B cell (primary cell): ENCODE measurements around the gene UNC93B1. TPM values are rescaled to one million over a fixed set of nuclear protein-coding genes. Genes with fewer than 3 reads are reported as not detected.

Experiments
- ATAC-seq: fragments of 200-7000 bp; cut with Tn5 transposase; one replicate; pipeline ENCODE4 v1.10.0; 2021; ENCODE audit warnings: low read depth, mild to moderate bottlenecking, moderate number of reproducible peaks, moderate library complexity
- CTCF ChIA-PET: fragments of 350-600 bp; sonication (Branson Sonifier 250); formaldehyde crosslinking; loops from one replicate; lab custom pipeline; 2021; ENCODE audit warnings: antibody characterized with exemption, inconsistent platforms; lab: Charles Lee
- POLR2A ChIA-PET: fragments of 350-600 bp; sonication (Branson Sonifier 250); formaldehyde crosslinking; loops from one replicate; lab custom pipeline; 2021; ENCODE audit warnings: antibody characterized with exemption; lab: Charles Lee
- DNase-seq: peaks from one replicate; pipeline ENCODE4 v3.0.0; 2013
- H2AFZ ChIP-seq: 2 replicates; pipeline ENCODE4 v1.6.1; 2012; ENCODE audit warnings: mild to moderate bottlenecking, low read depth, low read length; ENCODE audit not compliant: insufficient read depth, poor library complexity, severe bottlenecking
- H3K27ac ChIP-seq, 2 donors: 1 replicate in 1 of 2; 2 replicates in 1 of 2; pipeline ENCODE4 v1.5.1; 2012 to 2013; ENCODE audit warnings: low read length in 2 of 2, mild to moderate bottlenecking in 2 of 2, moderate library complexity in 1 of 2
- H3K27me3 ChIP-seq, 4 experiments: fragments of 200-600 bp in 1 of 4; sonication (generic) in 1 of 4; replicated peaks in 1 of 4; 1 replicate in 2 of 4; 2 replicates in 2 of 4; pipeline versions ENCODE4 v1.6.1 to v1.7.0; 2013 to 2016; ENCODE audit warnings: low read length in 3 of 4, mild to moderate bottlenecking in 2 of 4, mixed read lengths in 1 of 4, moderate library complexity in 1 of 4; ENCODE audit not compliant: insufficient read depth in 4 of 4, control insufficient read depth in 3 of 4; ENCODE audit errors: control extremely low read depth in 1 of 4
- H3K36me3 ChIP-seq, 2 experiments: replicated peaks in 1 of 2; 1 replicate in 1 of 2; 2 replicates in 1 of 2; pipeline versions ENCODE4 v1.6.1 to v1.7.1; 2013; ENCODE audit warnings: low read length in 1 of 2; ENCODE audit not compliant: insufficient read depth in 2 of 2, control insufficient read depth in 1 of 2; ENCODE audit errors: control extremely low read depth in 1 of 2, extremely low read depth in 1 of 2
- H3K4me1 ChIP-seq, 2 donors: fragments of 200-600 bp in 1 of 2; sonication (generic) in 1 of 2; 1 replicate in 1 of 2; 2 replicates in 1 of 2; pipeline versions ENCODE4 v1.5.1 to v1.6.1; 2013 to 2017; ENCODE audit warnings: low read length in 2 of 2; ENCODE audit not compliant: control insufficient read depth in 2 of 2, insufficient read depth in 2 of 2
- H3K4me2 ChIP-seq: replicated peaks from 2 replicates; pipeline ENCODE3; 2012; ENCODE audit warnings: mild to moderate bottlenecking, low read depth, low read length; ENCODE audit not compliant: poor library complexity, severe bottlenecking
- H3K4me3 ChIP-seq, 5 experiments: fragments of 200-600 bp in 1 of 5; sonication (generic) in 1 of 5; 1 replicate in 3 of 5; 2 replicates in 2 of 5; pipeline versions ENCODE4 v1.5.1 to v1.7.0; 2011 to 2016; ENCODE audit warnings: low read length in 4 of 5, mild to moderate bottlenecking in 4 of 5, low read depth in 2 of 5, control low read depth in 1 of 5, moderate library complexity in 1 of 5; ENCODE audit not compliant: insufficient read depth in 1 of 5; ENCODE audit errors: control extremely low read depth in 1 of 5, extremely low read depth in 1 of 5
- H3K79me2 ChIP-seq: fragments of 200-600 bp; sonication (generic); one replicate; pipeline ENCODE4 v1.6.0; 2016; ENCODE audit warnings: low read length; ENCODE audit not compliant: control insufficient read depth, insufficient read depth
- H3K9ac ChIP-seq: fragments of 200-600 bp; sonication (generic); 2 replicates; pipeline ENCODE4 v1.6.1; 2017; ENCODE audit warnings: mild to moderate bottlenecking, low read length, moderate library complexity
- H3K9me3 ChIP-seq, 3 donors: one replicate each; pipeline versions ENCODE4 v1.6.1 to v1.7.1; 2013; ENCODE audit warnings: low read length in 2 of 3; ENCODE audit not compliant: control insufficient read depth in 2 of 3, insufficient read depth in 1 of 3; ENCODE audit errors: control extremely low read depth in 1 of 3
- H4K20me1 ChIP-seq: 2 replicates; pipeline ENCODE4 v1.6.0; 2012; ENCODE audit warnings: mild to moderate bottlenecking, low read length; ENCODE audit not compliant: insufficient read depth, control insufficient read depth, poor library complexity, severe bottlenecking
- H3K27ac Mint-ChIP-seq: one replicate; pipeline ENCODE4 v1.8.0; 2021; ENCODE audit warnings: mixed read lengths
- H3K27me3 Mint-ChIP-seq: one replicate; pipeline ENCODE4 v1.8.0; 2021; ENCODE audit warnings: mixed read lengths
- H3K4me1 Mint-ChIP-seq: one replicate; pipeline ENCODE4 v1.8.0; 2021; ENCODE audit warnings: mixed read lengths
- H3K4me3 Mint-ChIP-seq: one replicate; pipeline ENCODE4 v1.8.0; 2021; ENCODE audit warnings: mixed read lengths
- H3K9me3 Mint-ChIP-seq: one replicate; pipeline ENCODE4 v1.8.0; 2022; ENCODE audit warnings: mixed read lengths; ENCODE audit not compliant: insufficient read depth
- EZH2 ChIP-seq: IDR thresholded peaks from 2 replicates; pipeline ENCODE4 v1.6.1; 2012; ENCODE audit warnings: borderline replicate concordance, low read depth, mild to moderate bottlenecking, moderate library complexity, low read length; ENCODE audit not compliant: insufficient read depth, poor library complexity, severe bottlenecking
- WGBS: methylation state at CpG from one replicate; pipeline ENCODE4 v1.1.5; 2013; ENCODE audit warnings: missing lambda C conversion rate; ENCODE audit not compliant: insufficient coverage; 5-methylcytosine and 5-hydroxymethylcytosine counted together
- intact Hi-C: fragments of 100-400 bp; cut with micrococcal nuclease; formaldehyde crosslinking; loops from one replicate; pipeline ENCODE4 v1.10.0; 2022
- polyA plus RNA-seq: library from polyadenylated mRNA; depleted of rRNA; stranded (reverse); fragments of >200 nt; gene quantifications from 2 replicates; pipeline ENCODE4 v1.2.3, GENCODE V29; 2012
- total RNA-seq, 2 donors: library from RNA; stranded (reverse); fragments of 120-200 nt in 1 of 2; gene quantifications; 1 replicate in 1 of 2; 2 replicates in 1 of 2; pipeline versions ENCODE4 v1.2.3 to v1.2.4, GENCODE V29; 2013 to 2022
- TF ChIP-seq, protein P1 (sequence below): fragments of 200-600 bp; IDR thresholded peaks from one replicate; pipeline ENCODE4 v1.8.0; 2022; ENCODE audit warnings: antibody characterized with exemption, mild to moderate bottlenecking

Gene UNC93B1
- total and polyA plus RNA-seq, 2 donors (not counting 1 experiment from before 2014, with no cell fraction given) = 114 to 308 TPM

DNA sequence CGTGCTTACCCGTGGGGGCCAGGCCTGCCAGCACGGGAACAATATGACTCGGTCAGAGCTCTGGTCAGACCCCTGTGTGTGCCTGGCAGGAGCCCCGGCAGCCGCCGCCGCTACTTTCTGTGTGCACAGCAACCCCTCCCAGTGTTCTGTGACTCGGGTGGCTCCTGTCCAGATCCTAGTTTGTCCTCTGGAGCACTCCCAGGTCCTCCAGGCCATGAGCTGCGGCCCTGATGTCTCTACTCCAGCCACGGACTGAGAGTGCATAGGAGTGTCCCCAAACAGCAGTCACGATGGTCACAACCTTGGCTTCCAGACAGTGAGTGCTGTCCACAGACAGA, 29.8 kb upstream of the UNC93B1 start:
- peaks cover 18 to 41% of the 10 kb centered on the region in 2 donors for H3K4me1 ChIP-seq
- H3K4me1 Mint-ChIP-seq = peaks cover 31% of the 10 kb centered on the region
- POLR2A ChIA-PET = no interaction called here

DNA sequence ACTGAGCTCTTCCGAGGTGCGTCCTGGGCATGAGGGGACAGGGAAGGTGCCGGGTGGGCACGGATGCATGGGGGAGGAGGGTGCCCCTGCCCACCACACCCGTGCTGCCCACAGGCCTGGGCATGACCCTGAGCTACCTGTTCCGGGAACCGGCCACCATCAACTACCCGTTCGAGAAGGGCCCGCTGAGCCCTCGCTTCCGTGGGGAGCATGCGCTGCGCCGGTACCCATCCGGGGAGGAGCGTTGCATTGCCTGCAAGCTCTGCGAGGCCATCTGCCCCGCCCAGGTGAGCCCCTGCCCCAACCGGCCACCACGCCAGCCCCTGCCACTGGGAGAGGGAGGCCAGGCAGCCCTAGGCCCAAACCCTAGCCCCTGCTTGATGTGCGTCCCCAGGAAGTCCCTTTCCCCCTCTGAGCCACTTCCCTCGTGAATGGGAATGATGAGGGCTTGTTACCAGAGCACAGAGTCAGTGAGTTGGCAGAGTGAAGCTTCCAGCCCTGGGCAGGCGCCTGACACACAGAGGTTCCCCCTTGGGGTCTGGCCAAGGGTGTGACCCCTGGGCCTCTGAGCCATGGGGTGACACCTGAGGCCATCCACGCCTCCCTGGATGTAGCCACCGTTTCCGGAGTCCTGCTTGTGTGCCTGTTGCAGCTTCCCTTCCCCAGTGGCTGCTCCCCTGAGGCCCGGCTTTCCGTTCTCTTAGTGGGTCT, 29.3 kb upstream of the UNC93B1 start:
- H3K27ac Mint-ChIP-seq = no peak overlapping the region
- WGBS = 97% methylated on average over 28 of the region's 29 CpGs
- H3K9me3 ChIP-seq = no peaks in the 10 kb centered on the region
- no peak overlapping the region for H3K4me3 ChIP-seq
- TF ChIP-seq, protein P1, sequence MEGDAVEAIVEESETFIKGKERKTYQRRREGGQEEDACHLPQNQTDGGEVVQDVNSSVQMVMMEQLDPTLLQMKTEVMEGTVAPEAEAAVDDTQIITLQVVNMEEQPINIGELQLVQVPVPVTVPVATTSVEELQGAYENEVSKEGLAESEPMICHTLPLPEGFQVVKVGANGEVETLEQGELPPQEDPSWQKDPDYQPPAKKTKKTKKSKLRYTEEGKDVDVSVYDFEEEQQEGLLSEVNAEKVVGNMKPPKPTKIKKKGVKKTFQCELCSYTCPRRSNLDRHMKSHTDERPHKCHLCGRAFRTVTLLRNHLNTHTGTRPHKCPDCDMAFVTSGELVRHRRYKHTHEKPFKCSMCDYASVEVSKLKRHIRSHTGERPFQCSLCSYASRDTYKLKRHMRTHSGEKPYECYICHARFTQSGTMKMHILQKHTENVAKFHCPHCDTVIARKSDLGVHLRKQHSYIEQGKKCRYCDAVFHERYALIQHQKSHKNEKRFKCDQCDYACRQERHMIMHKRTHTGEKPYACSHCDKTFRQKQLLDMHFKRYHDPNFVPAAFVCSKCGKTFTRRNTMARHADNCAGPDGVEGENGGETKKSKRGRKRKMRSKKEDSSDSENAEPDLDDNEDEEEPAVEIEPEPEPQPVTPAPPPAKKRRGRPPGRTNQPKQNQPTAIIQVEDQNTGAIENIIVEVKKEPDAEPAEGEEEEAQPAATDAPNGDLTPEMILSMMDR = no peak
- TF ChIP-seq EZH2 = no peak
- H3K27ac ChIP-seq = no peak overlapping the region
- no peak overlapping the region for H2AFZ ChIP-seq
- peaks cover 0 to 17% of the 10 kb centered on the region in 2 experiments for H3K36me3 ChIP-seq
- intact Hi-C loops = loop anchor here (5.0 to 10.0 kb wide), 3 partner anchors 182 to 432 kb away; partner anchors contain the start of genes C11orf24, KMT5B and PPP6R3
- ChIA-PET POLR2A (no interaction called here), CTCF (no interaction called here)
- H3K4me1 Mint-ChIP-seq = peaks cover 31% of the 10 kb centered on the region
- no peaks in the 10 kb centered on the region for H3K27me3 ChIP-seq
- no peak overlapping the region for H3K9ac ChIP-seq
- DNase-seq = no peak
- no peak for ATAC-seq
- H3K27me3 Mint-ChIP-seq = no peaks in the 10 kb centered on the region
- no peaks in the 10 kb centered on the region for H3K9me3 Mint-ChIP-seq
- H3K4me1 ChIP-seq = peaks cover 18 to 36% of the 10 kb centered on the region in 2 donors
- peaks cover 12% of the 10 kb centered on the region for H4K20me1 ChIP-seq
- H3K4me2 ChIP-seq = no peak overlapping the region
- H3K79me2 ChIP-seq = peaks cover 21% of the 10 kb centered on the region
- no peak overlapping the region for H3K4me3 Mint-ChIP-seq

More for the DNA sequence above, 29.8 kb upstream of the UNC93B1 start:
- Mint-ChIP-seq H3K9me3 (no peaks in the 10 kb centered on the region), H3K4me3 (peak overlapping the region; percentile 19), H3K27ac (no peak overlapping the region), H3K27me3 (no peaks in the 10 kb centered on the region)
- CTCF ChIA-PET = no interaction called here
- peaks cover 12% of the 10 kb centered on the region for H4K20me1 ChIP-seq
- DNase-seq (no peak), ATAC-seq (no peak)
- H3K9ac ChIP-seq = no peak overlapping the region
- no peaks in the 10 kb centered on the region for H3K27me3 ChIP-seq
- H3K36me3 ChIP-seq = peaks cover 0 to 17% of the 10 kb centered on the region in 2 experiments
- no peak for TF ChIP-seq EZH2
- TF ChIP-seq, protein P1 = no peak
- H3K9me3 ChIP-seq = no peaks in the 10 kb centered on the region
- intact Hi-C loops = loop anchor here (5.0 to 10.0 kb wide), 3 partner anchors 181 to 431 kb away; partner anchors contain the start of genes C11orf24, KMT5B and PPP6R3
- no peak overlapping the region for H3K4me2 ChIP-seq
- H3K4me3 ChIP-seq = no peak overlapping the region
- 93% methylated on average over 12 of the region's 12 CpGs for WGBS
- H3K79me2 ChIP-seq = peaks cover 22% of the 10 kb centered on the region
- no peak overlapping the region for H2AFZ ChIP-seq
- H3K27ac ChIP-seq = no peak overlapping the region
